GM21723 (cell line): ENCODE results near the gene ALOXE3.

Experiments used
- ATAC-seq: cut with Tn5 transposase; IDR thresholded peaks from one replicate; pipeline ENCODE4 v1.9.1; 2021; ENCODE audit warnings: mild to moderate bottlenecking, moderate library complexity; ENCODE audit not compliant: unreplicated experiment

Gene ALOXE3

DNA sequence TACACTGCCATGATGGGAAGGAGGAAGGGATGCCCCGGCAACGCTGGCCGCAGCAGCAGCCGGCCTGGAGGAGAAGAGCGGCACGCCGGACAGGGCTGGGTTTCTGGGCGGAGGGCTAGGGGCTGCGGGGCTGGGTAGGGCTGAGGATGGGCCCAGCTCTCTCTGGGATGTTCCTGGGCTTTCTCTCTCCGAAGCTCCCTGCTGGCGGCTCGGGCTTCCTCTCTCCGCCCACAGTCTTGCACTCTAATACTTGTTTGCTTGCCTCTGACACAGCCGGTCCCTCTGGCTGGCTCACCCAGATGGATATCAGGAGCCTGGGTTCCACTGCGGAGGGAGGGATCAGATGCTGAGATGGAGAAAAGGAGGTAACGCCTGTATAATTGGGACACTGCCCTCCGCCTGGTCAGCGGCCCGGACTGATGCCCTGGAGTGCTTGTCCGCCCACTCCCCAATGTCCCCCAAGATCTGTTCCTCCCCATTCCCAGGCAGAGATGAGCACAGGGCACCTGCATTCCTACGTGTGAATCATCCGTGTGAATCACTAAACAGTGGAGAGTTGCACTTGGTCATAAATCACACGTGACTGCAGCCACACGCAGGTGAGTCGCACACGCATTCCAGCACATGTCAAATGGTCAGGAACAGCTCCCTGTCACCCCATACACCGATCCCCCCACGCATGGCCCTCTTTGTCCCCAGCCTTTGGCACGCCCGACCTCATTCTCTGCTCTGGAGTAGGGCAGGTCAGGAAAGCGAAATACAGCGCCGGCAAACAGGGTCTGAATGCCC, at the start of gene ALOXE3:
Gene ALOXE3 (minus strand): TSS at position 535 of the 789 bp plus-strand sequence. CDS start 524 bp downstream, at position 11.
- ATAC-seq, result no peak

GRCh38 chr17:8167526-8167925, 49.2 kb upstream of the ALOXE3 start:
- no peak for ATAC-seq

- ATAC-seq, result no peak
Observed at GRCh38 chr17:8166731-8167130, 48.4 kb upstream of the ALOXE3 start.

DNA sequence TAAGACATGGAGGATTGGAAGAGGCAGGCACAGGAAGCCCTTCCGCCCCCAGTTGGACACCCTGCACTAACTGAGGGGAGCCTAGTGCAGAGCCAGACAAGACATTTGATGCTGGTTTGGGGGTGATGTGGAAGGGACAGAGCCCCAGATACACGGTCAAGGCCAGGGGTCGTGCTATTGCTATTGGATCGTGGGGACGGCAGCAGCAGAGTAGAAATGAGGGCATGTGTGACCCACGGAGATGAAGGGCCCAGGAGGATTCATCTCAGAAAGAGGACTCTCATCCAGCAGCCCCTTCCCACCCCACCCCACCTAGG, 46.5 kb upstream of the ALOXE3 start:
- no peak for ATAC-seq

- no peak for ATAC-seq
Observed at GRCh38 chr17:8163978-8164814, 45.9 kb upstream of the ALOXE3 start.

DNA sequence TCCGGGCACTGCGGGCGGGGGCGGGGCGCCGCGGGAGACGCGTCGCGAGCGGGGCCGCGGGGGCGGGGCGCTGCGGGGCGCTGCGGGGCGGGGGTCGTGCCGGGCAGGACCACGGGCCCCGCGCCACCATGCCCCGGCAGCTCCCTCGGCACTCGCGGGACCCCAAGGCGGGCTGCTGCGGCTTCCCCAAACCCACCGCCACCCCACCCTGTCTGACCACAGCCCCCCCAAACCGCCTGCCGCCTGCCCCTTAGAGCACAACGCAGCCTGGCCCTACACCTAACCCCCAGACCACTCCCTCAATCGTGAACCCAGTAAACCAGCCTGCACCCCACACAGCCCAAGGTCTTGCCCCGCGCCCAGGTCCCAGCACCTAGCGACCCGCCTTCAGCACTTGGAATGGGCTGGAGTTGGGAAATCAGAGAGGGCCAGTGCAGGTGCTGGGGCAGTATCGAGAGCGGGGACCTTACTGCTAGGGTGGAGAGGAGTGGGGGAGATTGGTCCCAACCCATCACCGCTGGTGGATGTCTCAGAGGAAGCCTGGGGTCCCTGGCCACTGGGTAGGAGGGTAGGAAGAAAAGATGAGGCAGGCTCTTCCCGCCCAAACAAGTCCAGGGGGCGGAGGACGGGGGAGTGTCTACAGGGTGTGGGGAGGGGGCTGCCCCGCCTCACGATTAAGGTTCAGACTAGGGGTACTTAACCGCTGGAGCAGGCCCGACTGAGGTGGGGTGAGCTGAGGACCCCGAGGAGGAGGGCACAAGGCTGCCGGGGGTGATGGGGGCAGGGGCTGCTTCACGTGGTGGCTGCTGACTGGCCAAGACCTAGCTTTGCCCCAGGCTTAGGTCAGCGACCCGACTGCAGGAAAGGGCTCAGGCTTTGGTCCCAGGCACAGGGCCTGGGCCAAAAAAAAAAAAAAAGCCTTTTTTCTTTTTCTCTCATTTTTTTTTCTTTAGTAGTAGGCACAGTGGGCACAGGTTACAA, 45.0 kb upstream of the ALOXE3 start:
- no peak for ATAC-seq

GRCh38 chr17:8162233-8162996, 44.1 kb upstream of the ALOXE3 start, which contains the start of gene VAMP2:
TSS of gene VAMP2 (minus strand) at chr17:8162948. CDS start at chr17:8162879, 69 bp downstream.
- ATAC-seq, result peak; percentile 36

GRCh38 chr17:8161289-8162232, 43.2 kb upstream of the ALOXE3 start:
- ATAC-seq, result no peak

GRCh38 chr17:8160741-8161221, 42.5 kb upstream of the ALOXE3 start:
- ATAC-seq, result no peak

GRCh38 chr17:8160224-8160577, 41.9 kb upstream of the ALOXE3 start:
- no peak for ATAC-seq

DNA sequence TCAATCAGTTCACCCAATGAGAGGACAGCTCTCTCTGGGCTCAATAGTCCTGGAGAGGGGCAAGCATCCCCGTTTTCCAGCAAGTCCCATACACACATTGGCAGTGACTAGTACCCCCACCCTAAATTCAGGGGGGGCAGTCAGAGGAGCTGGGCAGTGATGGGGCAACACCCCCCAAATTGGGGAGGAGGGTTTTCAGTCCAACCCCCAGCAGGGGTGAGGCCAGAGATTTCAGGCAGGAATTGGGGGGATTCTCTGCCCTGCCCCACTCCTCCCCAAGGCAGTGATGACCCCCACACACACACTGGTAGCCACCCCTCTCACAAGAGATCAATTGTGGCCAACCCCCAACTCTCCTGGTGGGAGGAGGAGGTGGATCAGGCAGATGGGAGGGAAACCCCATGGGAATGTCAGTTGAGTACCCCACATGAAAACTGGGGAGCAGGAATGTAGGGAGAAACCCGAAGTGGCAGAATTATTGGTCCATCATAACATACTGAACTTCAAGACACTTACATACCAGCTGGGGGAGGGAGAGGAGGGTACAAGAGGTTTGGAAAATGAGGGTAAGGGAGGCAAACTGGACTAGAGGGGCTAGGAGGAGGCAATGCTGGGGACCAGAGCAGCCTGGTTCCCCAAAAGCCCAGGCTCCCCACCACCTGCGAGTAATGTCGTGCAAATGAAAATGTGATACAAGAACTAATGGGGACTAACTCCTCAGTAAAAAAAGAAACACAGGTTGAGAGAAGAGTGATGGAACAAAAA, 41.3 kb upstream of the ALOXE3 start:
- ATAC-seq, result no peak

DNA sequence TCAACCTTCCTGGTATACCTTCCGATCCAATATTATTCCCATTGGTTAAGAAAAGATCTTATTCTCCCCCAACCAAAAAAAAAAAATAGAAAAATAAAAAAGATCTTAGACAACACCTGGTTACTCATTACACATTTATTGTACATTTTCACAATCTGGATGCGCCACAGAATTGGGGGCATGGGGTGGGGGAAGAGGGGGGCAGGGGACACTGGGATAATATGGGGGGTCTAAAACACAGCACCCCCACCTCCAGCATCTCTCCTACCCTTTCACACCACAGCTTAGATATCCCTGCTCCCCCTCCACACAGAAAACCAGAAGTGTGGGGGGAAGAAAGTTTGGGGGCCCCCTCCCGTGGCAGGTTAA, 40.7 kb upstream of the ALOXE3 start:
- no peak for ATAC-seq

GRCh38 chr17:8158267-8159031, 40.1 kb upstream of the ALOXE3 start:
- peak; percentile 17 for ATAC-seq

GRCh38 chr17:8156246-8156992, 38.1 kb upstream of the ALOXE3 start:
- peak; percentile 67 for ATAC-seq

DNA sequence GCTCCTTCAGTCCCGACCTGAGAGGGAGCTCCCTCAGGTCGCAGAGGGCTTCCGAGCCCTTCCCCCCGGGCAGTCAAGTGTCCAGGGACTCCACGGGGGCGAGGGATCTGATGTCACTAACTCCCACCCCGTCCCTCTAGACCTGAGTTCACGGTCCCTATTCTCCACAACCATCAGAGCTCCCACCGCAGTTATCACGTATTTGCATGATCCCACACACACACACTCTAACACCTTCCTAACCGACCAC, 37.6 kb upstream of the ALOXE3 start:
- ATAC-seq, result no peak

- ATAC-seq, result no peak
Observed at GRCh38 chr17:8155231-8155995, 37.1 kb upstream of the ALOXE3 start.
